ENCODE data around the gene HDAC1.

GRCh38 chr1:32332290-32333079, 40.6 kb downstream of the HDAC1 start:
- TF ChIP-seq CTCF (IDR thresholded peaks at IDR 0.05; ENCODE audit: insufficient read depth, low read length, poor library complexity, severe bottlenecking) (no peak), EZH2phosphoT487 (conservative IDR thresholded peaks at IDR 0.05; ENCODE audit: low read length) (no peak)
